HL-60 (cell line): ENCODE measurements around the gene EYA2.

ENCODE experiments used
- DNase-seq, 2 experiments: peaks; one replicate each; pipeline ENCODE4 v3.0.0-alpha.2; 2010 to 2020; ENCODE audit warnings: low read depth in 1 of 2, low spot score in 1 of 2
- H3K27ac ChIP-seq: fragments of 250-450 bp; sonication (Bioruptor Pico); replicated peaks from 2 replicates; pipeline ENCODE4 v1.5.1; 2020; ENCODE audit warnings: mild to moderate bottlenecking, moderate library complexity
- H3K27me3 ChIP-seq: fragments of 250-450 bp; sonication (Bioruptor Pico); 2 replicates; pipeline ENCODE4 v1.5.1; 2021; ENCODE audit warnings: mild to moderate bottlenecking, moderate library complexity; ENCODE audit not compliant: insufficient read depth, poor library complexity, severe bottlenecking
- H3K4me3 ChIP-seq: replicated peaks from 2 replicates; pipeline ENCODE4 v1.5.1; 2011; ENCODE audit warnings: mild to moderate bottlenecking, control low read depth, low read length; ENCODE audit not compliant: insufficient read depth
- CTCF ChIP-seq: IDR thresholded peaks from one replicate; pipeline ENCODE4 v1.5.1; 2011; ENCODE audit warnings: low read length, control low read depth, inconsistent platforms; ENCODE audit not compliant: insufficient read depth
- GABPA ChIP-seq: IDR thresholded peaks from 2 replicates; pipeline ENCODE4 v1.6.1; 2012; ENCODE audit warnings: low read depth
- POLR2AphosphoS5 ChIP-seq: IDR thresholded peaks from 2 replicates; pipeline ENCODE4 v1.6.1; 2012; ENCODE audit warnings: low read depth
- SPI1 ChIP-seq: IDR thresholded peaks from 2 replicates; pipeline ENCODE4 v1.6.1; 2012; ENCODE audit warnings: low read depth, mild to moderate bottlenecking, borderline replicate concordance
- TF ChIP-seq, protein P1 (sequence below): IDR thresholded peaks from 2 replicates; pipeline ENCODE4 v1.6.1; 2012; ENCODE audit warnings: low read depth; ENCODE audit not compliant: insufficient replicate concordance

Gene EYA2

GRCh38 chr20:46928580-46929132 lies 34.0 kb downstream of the EYA2 start:
- Histone ChIP-seq H3K27me3 (no peaks in the 10 kb centered on the region), H3K4me3 (no peak overlapping the region), H3K27ac (no peak overlapping the region)
- no peak for DNase-seq
- no peak for TF ChIP-seq SPI1
- no peak for TF ChIP-seq CTCF
- TF ChIP-seq, protein P1, sequence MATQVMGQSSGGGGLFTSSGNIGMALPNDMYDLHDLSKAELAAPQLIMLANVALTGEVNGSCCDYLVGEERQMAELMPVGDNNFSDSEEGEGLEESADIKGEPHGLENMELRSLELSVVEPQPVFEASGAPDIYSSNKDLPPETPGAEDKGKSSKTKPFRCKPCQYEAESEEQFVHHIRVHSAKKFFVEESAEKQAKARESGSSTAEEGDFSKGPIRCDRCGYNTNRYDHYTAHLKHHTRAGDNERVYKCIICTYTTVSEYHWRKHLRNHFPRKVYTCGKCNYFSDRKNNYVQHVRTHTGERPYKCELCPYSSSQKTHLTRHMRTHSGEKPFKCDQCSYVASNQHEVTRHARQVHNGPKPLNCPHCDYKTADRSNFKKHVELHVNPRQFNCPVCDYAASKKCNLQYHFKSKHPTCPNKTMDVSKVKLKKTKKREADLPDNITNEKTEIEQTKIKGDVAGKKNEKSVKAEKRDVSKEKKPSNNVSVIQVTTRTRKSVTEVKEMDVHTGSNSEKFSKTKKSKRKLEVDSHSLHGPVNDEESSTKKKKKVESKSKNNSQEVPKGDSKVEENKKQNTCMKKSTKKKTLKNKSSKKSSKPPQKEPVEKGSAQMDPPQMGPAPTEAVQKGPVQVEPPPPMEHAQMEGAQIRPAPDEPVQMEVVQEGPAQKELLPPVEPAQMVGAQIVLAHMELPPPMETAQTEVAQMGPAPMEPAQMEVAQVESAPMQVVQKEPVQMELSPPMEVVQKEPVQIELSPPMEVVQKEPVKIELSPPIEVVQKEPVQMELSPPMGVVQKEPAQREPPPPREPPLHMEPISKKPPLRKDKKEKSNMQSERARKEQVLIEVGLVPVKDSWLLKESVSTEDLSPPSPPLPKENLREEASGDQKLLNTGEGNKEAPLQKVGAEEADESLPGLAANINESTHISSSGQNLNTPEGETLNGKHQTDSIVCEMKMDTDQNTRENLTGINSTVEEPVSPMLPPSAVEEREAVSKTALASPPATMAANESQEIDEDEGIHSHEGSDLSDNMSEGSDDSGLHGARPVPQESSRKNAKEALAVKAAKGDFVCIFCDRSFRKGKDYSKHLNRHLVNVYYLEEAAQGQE = no peak
- TF ChIP-seq POLR2AphosphoS5 = no peak
- TF ChIP-seq GABPA = no peak

DNA sequence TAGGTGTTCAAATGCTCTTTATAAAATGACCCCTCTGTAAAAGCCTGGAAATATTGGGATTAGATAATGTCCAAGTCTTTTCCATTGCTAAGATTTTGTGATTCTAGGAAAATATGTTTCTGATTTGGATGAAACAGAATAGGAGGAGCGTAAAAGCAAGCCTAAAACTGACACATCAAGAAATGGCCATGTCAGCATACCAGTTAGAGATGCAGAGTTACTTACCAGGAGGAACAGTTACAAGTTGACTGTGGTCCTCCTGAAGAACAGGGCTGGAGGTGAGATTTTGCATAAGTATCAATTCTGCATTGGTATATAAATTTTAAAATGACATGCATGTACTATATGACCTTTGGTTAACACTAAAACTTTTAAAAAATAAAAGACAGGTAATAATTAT lies 35.3 kb downstream of the EYA2 start:
- TF ChIP-seq GABPA = no peak
- TF ChIP-seq, protein P1 = no peak
- TF ChIP-seq SPI1 = no peak
- TF ChIP-seq POLR2AphosphoS5 = no peak
- TF ChIP-seq CTCF = no peak
- H3K27ac ChIP-seq = no peak overlapping the region
- DNase-seq = no peak

DNA sequence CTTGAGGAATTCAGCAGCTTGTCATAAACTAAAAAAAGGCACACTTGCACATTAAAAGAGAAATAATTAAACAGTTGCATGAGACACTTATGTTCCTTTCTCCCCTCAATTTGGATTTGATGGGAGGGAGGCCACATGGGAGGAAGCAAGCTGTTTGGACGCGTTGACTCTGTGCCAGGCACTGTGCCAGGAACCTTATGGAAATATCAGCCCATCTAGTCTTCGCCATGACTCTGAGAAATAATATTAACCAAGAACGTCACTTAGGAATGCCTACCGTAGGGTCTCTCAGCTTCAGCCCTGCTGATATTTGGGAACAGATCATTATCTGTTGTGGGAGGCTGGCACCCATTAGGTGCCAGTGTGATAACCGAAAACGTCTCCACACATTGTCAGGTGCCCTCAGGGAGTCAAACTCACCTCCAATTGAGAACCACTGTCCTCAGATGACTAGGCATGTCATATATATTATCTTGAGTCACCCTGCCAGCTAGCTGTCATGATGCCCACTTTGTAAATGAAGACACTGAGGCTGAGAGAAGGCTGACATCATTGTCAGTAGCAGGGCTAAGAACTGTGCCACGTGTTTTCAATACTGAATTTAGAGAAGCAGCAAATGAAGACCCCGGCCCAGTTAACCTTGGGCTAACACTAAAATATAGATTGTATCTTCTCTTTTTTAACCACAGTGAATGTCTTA lies 36.1 kb downstream of the EYA2 start:
- TF ChIP-seq GABPA (no peak), SPI1 (no peak), POLR2AphosphoS5 (no peak), CTCF (no peak)
- TF ChIP-seq, protein P1 = no peak
- no peak for DNase-seq
- H3K27me3 ChIP-seq = no peaks in the 10 kb centered on the region
- H3K27ac ChIP-seq = no peak overlapping the region
- H3K4me3 ChIP-seq = no peak overlapping the region

More for the DNA sequence above, 35.3 kb downstream of the EYA2 start:
- Histone ChIP-seq H3K27me3 (no peaks in the 10 kb centered on the region), H3K4me3 (no peak overlapping the region)
